ENCODE measurements around the gene SDK2.

DNA sequence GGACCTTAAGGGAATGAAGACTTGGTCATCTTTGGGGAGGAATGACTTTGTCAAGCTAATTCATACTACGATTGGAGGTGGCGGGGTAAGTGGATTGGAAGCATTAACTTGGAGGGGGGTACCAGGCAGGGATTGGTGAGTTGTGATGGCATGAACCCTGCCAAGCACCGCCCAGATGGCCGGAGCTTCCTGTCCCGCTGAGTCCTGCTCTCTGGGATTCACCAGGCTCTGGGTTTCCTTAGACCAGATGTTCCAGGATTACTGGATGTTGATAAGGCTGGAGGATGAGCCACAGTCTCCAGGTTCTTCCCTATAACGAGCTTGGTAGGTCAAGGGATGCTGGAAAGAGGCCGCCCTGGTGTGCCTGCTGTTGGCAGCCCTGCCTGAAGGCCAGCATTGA lies 154.9 kb downstream of the SDK2 start:
- TF ChIP-seq, protein P1, sequence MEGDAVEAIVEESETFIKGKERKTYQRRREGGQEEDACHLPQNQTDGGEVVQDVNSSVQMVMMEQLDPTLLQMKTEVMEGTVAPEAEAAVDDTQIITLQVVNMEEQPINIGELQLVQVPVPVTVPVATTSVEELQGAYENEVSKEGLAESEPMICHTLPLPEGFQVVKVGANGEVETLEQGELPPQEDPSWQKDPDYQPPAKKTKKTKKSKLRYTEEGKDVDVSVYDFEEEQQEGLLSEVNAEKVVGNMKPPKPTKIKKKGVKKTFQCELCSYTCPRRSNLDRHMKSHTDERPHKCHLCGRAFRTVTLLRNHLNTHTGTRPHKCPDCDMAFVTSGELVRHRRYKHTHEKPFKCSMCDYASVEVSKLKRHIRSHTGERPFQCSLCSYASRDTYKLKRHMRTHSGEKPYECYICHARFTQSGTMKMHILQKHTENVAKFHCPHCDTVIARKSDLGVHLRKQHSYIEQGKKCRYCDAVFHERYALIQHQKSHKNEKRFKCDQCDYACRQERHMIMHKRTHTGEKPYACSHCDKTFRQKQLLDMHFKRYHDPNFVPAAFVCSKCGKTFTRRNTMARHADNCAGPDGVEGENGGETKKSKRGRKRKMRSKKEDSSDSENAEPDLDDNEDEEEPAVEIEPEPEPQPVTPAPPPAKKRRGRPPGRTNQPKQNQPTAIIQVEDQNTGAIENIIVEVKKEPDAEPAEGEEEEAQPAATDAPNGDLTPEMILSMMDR (IDR thresholded peaks at IDR 0.05): no peak
- TF ChIP-seq POLR2A (IDR thresholded peaks at IDR 0.05): no peak

Data from Peyer's patch (tissue), 4 donors.